GM21381 (cell line): Measurements from ENCODE around the gene ARHGEF4.
"Not testable (repeated sequence)": the region's sequence is repeated elsewhere in the genome, so short reads cannot be mapped to it uniquely, and the experiment has no call there.

Experiments
- ATAC-seq: cut with Tn5 transposase; IDR thresholded peaks from one replicate; pipeline ENCODE4 v1.9.1; 2021; ENCODE audit warnings: mild to moderate bottlenecking, moderate library complexity; ENCODE audit not compliant: unreplicated experiment

ARHGEF4 gene

DNA sequence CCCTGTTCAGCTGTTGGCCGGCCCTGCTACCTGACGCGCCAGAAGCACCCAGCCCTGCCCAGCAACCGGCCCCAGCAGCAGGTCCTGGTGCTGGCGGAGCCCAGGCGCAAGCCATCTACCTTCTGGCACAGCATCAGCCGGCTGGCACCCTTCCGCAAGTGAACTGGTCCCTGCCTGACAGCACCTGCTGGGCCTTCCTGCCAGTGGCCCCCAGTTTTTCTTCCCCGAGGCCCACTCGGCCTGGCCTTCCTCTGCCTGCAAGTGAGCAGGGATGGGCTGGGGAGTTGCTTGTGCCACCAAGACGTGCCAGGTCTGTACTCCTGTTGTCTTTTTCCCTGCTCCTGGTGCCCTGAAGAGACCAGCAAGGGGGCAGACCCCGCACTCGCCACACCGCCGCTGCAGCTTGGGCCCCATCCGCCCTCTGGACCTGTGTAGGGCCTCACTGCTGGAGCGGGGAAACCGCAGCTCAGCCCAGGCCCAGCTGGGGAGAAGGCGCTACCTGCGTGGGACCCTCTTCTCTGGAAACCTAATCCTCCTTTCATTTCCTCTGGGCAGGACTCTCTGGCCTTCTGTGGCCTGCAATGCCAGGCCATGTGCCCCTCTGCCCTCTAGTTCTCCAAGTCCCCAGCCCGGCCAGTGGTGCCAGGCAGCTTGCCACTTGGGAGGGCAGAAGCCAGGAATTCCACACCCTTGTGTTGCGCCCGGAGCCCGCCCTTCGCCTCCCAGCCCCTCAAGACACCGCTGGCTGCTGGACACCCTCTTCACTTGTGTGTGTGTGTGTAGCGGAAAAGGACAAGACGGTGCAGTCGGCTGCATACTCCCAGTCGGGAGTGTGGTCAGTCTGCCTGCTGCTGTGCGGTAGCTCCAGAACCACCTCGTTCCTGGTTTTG is 209.6 kb downstream of the ARHGEF4 start:
- no peak for ATAC-seq

DNA sequence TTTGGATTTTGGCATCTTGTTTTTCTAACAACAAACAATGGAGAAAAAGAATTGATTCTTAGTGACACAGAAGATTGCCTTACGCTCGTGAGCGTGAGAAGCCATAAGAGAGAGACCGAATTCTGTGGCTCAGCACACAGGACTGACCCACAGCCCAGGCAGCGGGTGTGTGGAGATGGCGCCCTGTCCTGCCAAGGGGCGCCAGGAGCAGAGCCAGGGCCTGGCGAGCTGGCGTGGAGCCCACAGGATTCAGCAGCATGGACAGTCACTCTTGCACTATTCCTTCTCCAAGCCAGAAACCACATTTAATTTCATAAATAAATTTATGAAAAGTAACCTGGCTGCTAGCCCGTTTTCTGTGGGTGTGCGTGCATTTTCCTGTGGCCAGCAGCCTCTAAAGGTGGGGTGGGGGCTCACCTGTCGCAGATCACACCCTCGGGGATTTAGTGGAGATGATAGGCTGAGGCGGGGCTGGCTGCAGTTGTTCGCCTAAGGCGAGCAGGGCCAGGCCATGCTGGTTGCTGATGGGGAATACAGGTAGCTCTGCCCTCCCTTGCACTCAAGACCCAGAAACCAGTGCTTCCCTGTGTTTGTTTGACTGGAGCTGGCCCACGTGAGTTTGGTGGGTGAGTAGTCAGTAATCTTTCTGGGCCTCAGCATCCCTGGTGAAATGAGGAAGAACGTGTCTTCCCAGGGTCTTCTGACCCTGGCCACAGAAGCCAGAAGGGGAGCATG is 210.4 kb downstream of the ARHGEF4 start:
- no peak for ATAC-seq

DNA sequence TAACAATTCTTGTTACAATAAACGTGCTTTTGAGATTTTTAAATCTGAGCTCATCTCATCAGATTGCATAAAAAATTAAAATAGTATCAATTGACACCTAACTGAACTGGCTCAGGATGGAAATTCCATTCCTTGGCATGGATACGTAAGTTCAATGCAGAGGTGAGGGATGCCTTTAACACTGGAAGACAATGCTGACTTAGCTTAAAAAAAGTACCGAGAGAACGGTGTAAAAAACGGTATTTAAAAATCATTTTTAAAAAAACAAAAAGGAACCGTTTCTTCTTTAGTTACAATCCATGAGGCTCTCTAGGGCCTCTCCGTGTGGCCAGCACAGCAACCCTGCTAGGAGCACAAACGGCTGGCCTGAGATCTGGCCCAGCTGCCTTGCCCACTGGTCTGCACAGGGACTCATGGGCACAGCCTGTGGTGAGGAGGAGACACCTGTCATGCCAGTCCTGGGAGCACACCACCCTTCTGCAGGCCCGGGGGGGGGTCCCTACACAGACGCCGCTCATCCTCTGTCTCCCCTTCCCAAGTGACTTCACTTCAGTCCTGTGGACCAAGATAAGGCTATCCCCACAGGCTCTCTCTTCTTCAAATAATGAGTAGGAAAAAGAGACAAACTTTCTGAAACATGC is 211.3 kb downstream of the ARHGEF4 start:
- no peak for ATAC-seq

DNA sequence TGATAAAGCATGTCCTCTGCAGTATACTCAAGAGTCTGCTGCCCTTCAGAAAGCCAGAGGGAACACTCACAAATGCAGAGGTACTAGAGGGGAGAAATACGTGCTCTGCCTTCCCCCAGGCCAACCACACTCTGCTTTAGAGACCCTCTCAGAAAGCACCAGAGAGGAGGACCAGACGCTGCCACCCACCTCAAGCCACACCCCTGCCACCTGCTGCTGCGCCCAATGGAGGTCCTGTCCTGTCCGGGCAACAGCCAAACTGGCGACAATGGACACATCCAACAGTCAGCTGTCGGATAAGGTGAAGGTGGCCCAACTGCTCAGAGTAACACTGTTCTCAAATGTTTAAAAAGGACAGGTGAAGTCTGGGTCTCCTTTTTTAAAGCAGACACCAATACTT is 211.9 kb downstream of the ARHGEF4 start:
- no peak for ATAC-seq

DNA sequence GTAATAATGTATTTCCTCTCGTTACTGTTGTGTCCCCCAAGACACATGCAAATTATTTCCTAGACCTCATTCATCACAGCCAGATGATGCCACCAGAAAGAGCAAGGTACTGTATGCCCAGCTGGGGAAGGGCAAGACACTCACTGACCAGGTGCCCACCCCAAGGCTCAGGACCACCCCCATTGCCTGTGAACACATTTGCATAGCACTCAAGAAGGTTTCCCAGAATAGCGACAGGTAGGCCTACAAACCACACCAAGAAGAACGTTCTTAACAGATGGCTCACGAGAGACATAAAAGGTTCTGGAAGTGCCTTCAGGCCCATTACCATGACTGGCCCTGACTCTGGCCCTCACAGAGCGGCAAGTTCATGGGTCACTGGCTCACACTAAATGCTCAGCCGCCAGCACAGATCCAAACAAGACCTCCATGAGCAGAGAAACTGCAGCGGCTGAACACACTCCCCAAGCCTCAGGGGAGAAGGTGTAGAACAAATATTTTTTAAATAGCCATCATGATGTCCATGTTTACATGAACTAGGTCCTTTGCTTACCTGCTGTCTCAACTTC is 212.5 kb downstream of the ARHGEF4 start:
- no peak for ATAC-seq

DNA sequence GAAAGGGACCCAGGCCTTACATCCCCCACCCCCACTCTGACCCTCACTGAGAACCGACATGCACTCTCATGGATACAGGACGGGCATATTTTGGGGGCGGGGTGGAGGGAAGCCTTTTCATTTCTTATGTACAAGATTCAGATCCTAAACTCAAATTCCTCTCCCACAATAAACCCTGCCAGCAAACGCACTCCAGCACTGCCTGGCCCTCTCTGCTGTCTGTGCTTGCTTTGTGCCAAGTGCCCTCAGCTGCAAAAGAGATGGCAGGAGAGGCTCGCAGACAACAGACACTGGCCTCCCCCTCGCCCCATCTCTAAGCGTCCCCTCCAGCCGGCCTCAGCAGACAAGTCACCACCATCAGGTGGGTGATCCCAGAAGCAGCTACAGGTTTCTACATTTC is 214.2 kb downstream of the ARHGEF4 start:
- no peak for ATAC-seq

DNA sequence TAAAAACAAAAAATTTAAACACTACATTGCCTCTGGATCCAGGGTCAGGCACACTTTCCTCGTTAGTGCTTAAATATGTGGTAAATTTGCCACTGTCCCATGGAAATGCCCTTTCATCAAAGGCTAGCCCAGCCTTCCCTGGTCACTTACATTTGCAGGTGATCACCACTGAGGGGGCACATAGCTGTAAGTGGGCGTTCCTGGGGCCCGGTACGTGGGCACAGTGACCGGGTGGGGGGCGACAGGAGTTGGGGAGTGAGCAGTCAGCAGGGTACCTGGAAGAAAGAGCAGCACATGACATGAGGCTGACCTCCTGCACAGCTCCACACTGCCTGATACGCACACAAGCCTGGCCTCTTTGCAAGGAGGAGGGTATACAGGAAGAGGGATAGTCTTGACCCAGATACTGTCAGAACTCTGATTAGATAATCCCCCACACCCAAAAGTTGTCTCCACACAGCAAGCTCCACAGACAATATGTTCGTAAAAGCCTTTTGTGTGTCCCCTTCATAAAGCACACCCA is 216.1 kb downstream of the ARHGEF4 start:
- ATAC-seq = no peak

DNA sequence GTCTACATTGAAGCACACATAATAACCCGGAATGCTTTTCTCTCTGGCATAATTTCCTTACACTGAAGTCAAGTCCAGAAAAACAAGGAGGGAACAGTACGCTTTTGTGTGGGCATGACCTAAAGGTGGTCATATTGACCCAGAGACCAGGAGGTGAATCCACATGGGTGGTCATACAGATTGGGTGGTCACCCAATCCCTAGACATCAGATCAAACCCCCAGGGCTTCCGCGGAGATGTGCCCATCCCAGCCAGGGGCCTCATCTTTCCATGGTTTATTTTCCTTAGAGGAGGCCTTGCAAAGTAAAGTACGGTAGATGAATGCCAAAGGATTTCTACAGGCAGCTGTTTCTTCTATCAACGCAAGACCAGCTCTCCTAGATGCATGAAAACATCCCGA is 217.8 kb downstream of the ARHGEF4 start:
- no peak for ATAC-seq

DNA sequence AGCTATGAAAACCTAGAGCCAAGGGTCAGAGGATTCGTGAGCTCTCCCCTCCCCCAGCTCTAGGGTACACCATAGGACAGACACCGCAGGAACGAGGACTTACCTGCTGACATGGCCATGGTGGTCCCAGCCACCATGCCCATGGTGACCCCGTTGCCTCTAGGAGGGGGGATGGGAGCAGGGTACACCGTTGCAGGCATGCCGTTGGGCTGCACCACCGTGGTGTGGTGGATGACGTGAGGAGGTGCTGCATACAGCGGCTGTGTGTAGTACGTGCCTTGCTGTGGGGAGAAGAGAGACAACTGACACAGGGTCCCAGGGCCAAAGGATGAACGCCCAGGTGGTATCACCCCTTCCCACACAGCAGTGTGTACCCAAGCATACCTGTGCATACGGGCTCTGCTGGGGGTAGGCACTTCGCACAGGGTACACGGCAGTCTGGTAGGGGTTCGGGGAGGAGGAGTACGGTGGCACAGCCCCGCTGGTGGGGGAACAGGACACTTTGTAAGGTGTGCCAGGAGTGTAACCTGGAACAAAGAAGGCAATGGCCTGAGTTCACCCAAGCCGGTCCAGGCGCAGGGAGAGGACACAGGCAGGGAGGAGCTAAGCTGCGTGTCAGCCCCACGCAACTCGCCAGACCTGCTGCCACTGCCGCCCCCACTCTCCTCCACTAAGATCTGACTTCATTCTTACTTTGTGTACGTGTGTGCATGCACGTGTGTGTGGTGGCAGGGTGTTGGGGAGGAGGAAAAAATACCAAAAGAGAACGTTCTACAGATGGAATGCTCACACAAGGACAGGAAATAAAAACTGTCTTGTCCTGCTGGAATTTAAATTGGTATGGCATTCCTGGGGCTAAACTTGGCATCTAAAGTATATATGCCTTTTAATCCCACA is 218.7 kb downstream of the ARHGEF4 start:
- no peak for ATAC-seq

DNA sequence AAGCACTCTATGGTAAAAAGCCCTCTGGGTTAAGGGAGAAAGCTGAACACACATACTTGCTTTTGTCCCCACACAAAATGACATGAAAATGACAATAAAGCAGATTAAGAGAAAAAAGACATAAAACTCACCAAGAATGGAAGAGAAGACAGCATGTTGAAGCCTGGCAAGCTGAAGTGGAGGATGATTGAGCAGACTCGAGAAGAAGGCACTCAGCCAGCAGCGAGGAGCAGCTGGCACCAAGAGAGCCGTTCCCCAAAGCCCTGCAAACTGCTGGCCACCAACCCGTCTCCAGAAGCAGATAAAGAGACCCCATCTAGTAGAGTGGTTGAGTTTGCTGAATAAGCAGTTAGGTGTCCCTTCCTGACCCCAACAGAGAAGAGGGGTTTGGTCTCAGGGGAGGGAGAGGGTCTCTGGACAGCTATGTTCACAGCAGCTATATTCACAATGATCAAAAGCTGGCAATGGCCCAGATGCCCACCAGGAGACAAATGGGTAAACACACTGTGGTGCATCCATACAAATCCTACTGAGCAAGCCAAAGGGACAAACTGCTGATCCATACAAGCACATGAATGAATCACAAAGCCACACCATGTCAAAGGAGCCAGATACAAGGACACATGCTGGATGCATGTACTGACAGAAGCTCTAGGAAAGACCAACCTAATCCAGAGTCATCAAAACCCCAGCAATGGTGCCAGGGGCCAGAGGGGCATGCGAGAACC is 219.7 kb downstream of the ARHGEF4 start:
- no peak for ATAC-seq

DNA sequence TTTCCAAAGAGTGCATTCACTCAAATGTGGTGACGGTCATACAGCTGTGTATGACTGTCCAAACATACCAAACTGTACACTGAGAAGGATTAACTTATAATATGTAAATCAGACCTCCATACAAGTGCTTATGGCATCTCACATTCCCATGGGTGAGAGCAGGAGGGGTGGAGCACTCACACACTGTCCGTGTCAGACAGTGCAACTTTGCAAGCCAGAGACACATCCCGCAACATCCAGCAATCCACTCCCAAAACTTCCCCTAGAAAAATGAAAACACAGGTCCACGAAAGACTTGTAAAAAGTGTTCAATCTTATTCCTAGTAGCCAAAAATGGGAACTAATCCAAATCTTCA is 220.2 kb downstream of the ARHGEF4 start:
- no peak for ATAC-seq

DNA sequence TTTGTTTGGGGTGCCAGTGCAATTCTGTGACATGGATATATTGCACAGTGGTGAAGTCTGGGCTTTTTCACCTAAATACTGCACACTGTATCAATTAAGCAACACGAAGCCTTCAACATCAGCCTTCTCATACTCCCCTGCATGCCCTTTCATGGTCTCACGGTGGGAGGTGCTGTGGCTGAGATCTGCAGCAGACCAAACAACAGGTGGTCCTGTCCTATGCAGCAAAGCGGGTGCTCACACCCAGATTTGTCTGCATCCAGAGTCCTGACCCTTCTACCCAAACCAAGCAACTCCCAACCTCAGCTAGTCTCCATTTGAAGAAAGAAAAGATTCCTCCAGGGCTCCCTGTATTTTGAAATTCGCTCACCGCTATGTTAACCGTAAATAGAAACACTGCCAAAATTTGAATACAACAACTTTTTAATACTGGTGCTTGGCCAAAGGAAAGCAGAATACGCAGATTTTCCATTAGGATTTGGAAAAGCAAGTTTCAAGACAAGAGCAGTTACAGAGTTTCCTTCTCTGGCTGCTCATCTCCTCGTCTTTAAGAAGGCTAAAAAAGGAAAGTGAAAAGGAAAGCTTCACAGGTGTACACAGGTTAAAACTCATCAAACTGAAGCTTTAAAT is 221.6 kb downstream of the ARHGEF4 start:
- no peak for ATAC-seq

DNA sequence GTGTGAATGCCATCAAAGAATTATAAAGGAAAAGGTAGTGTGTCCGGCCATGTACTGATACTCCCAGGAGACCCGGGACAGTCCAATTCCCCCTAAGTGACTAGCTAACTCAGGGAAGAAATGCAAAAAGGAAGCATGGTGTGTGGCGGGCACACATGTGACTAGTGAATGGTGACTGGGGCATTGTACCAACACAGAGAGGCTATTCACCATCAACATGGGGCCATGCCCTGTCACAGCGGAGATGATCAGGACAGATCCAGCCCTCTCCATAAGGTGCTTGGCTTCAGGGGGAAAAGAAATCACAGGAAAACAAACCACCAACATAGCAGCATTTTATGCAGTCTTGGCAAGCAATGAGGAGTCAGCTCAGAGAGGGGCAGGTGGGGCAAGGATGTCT is 222.2 kb downstream of the ARHGEF4 start:
- no peak for ATAC-seq

DNA sequence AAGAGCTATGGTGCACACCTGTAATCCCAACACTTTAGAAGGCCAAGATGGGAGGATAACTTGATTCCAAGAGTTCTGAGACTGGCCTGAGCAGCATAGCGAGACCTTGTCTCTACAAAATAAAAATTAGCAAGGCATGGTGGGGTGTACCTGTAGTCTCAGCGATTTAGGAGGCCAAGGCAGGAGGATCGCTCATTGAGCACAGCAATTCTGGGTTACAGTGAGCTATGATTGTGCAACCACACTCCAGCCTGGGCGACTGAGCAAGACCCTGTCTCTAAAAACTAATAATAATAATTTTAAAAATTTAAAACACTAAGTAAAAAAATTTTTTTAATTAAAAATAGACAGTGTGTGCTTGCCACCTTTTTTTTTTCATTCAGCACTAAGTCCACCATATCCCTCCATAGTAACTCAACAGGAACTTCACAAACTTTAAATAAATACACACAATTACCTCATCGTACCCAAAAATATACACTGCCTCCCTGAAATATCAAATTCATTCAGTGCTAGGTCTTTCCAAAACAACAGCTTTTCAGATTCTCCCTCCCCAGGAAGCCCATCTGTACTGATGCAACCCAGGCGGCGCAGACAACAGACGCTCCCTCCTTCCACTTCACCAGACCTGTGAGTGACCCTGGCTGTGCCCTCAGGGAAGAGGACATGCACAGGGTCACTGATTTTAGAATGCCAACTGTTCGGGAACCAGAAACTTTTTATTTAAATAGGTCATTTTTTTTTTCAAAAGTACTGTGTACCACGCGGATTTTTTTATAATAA is 227.0 kb downstream of the ARHGEF4 start:
- ATAC-seq = no peak

DNA sequence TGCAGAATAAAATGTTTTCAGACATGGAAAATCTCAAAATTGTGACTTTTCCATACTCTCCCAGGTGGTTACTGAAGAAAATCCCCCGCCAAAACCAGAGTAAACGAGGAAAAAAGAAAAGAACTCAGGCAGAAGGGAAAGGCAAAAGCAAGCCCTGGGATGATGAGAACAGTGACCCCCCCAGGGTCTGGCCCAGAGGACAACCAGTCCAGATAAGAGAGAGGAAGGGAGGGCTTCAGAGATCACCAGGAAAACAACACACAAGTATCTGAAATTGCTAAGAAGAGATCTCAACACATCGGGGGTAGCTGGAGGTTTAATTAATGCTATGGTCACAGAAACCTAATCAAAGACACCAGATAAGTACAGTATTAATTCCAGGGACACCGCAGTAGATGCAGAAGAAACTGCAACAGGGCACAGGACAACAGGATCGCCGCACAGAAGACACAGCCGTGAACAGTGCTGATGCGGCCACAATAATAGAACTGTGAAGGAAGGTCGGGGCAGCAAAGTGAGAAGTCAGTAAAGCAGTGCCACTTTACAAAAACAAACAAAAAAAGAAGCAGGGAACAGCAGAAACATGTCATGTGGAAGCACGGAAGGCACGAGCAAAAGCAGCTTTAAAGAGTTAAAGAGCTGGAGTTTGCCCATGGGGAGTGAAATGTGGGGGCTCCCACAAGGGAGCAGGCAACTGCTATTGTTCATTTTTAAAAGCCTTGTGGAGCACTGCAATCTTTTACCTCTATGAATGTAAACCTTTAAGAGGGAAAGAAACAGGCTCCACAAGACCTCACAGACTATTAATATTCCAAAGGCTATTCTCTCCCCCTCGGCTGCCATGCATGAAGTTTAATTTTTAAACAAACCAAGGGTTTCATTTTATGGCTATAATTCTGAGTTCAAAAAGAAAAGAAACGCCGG is 228.1 kb downstream of the ARHGEF4 start:
- ATAC-seq = no peak

DNA sequence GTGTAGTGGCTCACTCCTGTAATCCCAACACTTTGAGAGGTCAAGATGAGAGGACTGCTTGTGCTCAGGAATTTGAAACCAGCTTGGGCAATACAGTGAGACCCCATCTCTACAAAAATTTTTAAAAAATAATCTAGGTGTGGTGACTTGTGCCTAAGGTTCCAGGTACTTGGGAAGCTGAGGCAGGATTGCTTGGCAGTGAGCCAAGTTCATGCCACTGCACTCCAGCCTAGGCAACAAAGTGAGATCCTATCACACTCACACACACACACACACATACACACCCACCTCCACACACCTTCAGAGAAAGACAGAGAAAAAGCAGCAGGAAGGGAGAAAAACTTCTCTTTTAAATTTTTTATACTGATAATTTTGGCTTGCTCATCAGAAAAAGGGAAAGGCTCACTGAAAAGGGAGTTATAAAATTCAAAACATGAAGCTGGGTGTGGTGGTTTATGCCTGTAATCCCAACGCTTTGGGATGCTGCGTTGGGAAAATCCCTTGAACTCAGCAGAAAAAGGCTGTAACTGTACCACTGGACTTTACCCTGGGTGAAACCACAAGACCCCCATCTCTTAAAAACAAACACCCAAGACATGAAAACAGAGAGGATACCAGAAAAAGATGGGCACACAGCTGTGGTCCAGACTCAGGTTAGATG is 230.9 kb downstream of the ARHGEF4 start:
- no peak for ATAC-seq

DNA sequence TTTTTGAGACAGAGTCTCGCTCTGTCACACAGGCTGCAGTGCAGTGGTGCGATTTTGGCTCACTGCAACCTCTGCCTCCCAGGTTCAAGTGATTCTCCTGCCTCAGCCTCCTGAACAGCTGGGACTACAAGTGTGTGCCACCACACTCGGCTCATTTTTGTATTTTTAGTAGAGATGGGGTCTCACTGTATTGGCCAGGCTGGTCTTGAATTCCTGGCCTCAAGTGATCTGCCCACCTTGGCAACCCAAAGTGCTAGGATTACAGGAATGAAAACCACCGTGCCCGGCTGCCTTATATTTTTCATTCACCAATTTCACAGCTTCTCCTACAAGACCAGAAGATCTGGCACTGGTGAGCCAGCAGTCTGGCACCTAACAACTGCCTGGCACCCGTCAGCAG is 231.5 kb downstream of the ARHGEF4 start:
- not testable (repeated sequence) for ATAC-seq
